ENCODE results near the gene NEU3. TPM values are rescaled to one million over a fixed set of nuclear protein-coding genes. Genes with fewer than 3 reads are reported as not detected.

Gene NEU3
- 3.3 to 4.7 TPM (median 4.1 TPM) in 5 replicates for total RNA-seq (2022; extraction: Qiagen RNA extraction; ENCODE audit: low read depth)

DNA sequence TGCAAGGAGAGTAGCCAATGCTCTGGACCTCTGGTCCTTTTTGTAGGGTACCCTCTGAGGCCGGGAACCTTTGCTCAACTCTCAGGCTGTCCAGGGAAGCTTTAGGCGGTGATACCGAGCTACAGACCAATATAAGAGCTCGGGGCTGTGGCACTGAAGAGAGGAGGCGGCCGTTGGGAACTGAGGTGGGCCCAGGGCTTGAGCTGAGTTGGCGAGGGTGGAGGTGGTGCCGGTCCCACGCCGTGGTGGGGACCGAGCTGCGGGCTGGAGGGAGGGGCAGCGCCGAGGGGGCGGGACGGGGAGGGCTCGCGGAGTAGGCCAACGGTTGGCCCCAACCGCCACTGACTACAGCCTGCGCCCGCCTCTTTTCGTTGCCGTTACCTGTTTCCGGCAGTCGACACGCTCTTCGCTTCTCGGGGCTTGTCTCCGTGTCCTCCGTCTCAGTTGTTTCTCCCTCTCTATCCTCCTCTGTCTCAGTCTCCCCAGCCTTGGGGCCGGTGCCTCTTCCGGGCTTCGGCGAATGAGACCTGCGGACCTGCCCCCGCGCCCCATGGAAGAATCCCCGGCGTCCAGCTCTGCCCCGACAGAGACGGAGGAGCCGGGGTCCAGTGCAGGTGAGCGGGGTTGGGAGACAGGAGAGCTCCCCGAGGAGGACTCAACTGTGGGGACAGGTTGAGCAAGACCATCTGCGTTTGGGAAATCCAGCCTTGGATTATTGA, at the start of gene NEU3:
TSS of gene NEU3 (plus strand) at position 393 of the 719 bp plus-strand sequence. CDS start at position 521, 128 bp downstream.

DNA sequence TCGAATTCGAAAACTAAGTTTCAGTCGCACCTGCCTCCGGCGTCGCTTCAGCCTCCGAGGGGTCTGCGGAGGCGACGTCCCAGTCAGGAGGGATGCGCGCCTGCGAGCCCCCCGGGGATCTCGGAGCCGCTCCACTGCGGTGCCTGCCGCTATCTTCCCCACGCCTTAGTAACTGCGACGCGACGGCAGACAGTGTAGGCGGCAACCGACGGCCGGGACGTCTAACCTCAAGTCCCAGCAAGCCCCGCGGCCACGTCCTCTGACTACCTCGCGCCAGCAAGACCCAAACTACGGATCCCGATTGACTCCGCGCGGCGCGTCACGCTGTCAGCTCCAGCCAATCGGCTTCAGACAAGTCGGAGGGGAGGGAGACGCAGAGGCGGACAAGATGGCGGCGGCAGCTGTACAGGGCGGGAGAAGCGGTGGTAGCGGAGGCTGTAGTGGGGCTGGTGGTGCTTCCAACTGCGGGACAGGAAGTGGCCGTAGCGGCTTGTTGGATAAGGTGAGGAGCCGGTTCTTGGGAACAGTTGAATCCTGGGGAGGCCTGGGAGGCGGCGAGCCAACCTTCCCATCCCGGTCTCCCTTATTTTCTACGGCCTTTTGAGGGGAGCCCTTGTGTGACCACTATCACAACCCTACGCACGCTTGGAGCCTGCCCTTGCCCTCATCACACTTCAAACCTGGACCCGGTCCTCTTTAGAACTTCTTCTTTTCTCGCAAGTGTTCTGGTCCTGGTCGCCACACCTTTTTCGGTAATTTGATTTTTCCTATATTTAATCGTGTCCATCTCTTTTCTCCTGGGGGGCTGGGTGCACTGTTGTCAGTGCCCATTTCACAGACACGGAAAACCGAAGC, 39.6 kb upstream of the NEU3 start, which contains the start of the genes SPCS2 and XRRA1:
TSS of gene SPCS2 (plus strand) at position 369 of the 855 bp plus-strand sequence. CDS start at position 389, 20 bp downstream.
TSS of gene XRRA1 (minus strand) at position 194 of the 855 bp plus-strand sequence. CDS start 8,213 bp downstream, outside the sequence.

Other genes with a start within 250 kb of the NEU3 start
- gene RNF169, start 240.1 kb upstream of the NEU3 start, total RNA-seq (2022; extraction: Qiagen RNA extraction; ENCODE audit: low read depth): 5.1 to 6.8 TPM (median 6.5 TPM) in 5 replicates
- 3.9 to 7.1 TPM (median 5.3 TPM) in 5 replicates for gene XRRA1, start 39.8 kb upstream of the NEU3 start, total RNA-seq (2022; extraction: Qiagen RNA extraction; ENCODE audit: low read depth)
- 239 to 309 TPM (median 251 TPM) in 5 replicates for gene SPCS2, start 39.7 kb upstream of the NEU3 start, total RNA-seq (2022; extraction: Qiagen RNA extraction; ENCODE audit: low read depth)
- 0.01 TPM in 2 of 5 replicates, not detected in the others for gene OR2AT4, start 107.9 kb downstream of the NEU3 start, total RNA-seq (2022; extraction: Qiagen RNA extraction; ENCODE audit: low read depth)
- gene SLCO2B1, start 162.2 kb downstream of the NEU3 start, total RNA-seq (2022; extraction: Qiagen RNA extraction; ENCODE audit: low read depth): 3.2 to 6.3 TPM (median 4.2 TPM) in 5 replicates

Measured in A549 treated with DMSO at 1 μM for 4 hours (cell line).